Vagina (tissue), 2 donors: ENCODE data around the gene CFAP73.

Experiments used
- CTCF ChIP-seq, 3 experiments: fragments of 450-650 bp in 2 of 3; fragments of 200-600 bp in 1 of 3; sonication (generic) in 1 of 3; IDR thresholded peaks; one replicate each; pipeline ENCODE4 v1.5.1; 2017 to 2019; ENCODE audit warnings: antibody characterized with exemption in 3 of 3, mild to moderate bottlenecking in 2 of 3, moderate library complexity in 2 of 3
- POLR2A ChIP-seq, 2 donors: fragments of 450-650 bp; IDR thresholded peaks; one replicate each; pipeline ENCODE4 v1.6.1; 2017; ENCODE audit warnings: antibody characterized with exemption in 2 of 2, mild to moderate bottlenecking in 2 of 2, moderate library complexity in 2 of 2

DNA sequence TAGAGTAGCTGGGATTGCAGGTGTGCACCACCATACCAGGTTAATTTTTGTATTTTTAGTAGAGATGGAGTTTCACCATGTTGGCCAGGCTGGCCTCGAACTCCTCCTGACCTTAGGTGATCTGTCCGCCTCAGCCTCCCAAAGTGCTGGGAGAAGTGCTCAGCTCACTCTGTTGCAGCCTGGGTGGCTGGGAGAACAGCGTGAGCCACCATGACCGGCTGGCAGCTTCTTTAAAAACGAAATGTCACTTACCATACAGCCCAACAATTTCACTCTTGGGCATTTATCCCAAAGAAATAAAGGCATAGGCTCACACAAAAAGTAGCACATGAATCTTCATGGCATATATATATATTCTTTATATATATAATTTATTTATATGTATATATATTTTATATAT is 4.7 kb upstream of the CFAP73 start:
- TF ChIP-seq CTCF (IDR thresholded peaks at IDR 0.05): no peak
- TF ChIP-seq POLR2A (IDR thresholded peaks at IDR 0.05): no peak
